Kasumi-1 (cell line): ENCODE results near the gene TMEM167B.
"Not testable (repeated sequence)": the region's sequence is repeated elsewhere in the genome, so short reads cannot be mapped to it uniquely, and the experiment has no call there.

Experiments used
- DNase-seq, 2 experiments: peaks; one replicate each; lab custom pipeline; 2025; lab: John Stamatoyannopoulos, UW

TMEM167B gene

DNA sequence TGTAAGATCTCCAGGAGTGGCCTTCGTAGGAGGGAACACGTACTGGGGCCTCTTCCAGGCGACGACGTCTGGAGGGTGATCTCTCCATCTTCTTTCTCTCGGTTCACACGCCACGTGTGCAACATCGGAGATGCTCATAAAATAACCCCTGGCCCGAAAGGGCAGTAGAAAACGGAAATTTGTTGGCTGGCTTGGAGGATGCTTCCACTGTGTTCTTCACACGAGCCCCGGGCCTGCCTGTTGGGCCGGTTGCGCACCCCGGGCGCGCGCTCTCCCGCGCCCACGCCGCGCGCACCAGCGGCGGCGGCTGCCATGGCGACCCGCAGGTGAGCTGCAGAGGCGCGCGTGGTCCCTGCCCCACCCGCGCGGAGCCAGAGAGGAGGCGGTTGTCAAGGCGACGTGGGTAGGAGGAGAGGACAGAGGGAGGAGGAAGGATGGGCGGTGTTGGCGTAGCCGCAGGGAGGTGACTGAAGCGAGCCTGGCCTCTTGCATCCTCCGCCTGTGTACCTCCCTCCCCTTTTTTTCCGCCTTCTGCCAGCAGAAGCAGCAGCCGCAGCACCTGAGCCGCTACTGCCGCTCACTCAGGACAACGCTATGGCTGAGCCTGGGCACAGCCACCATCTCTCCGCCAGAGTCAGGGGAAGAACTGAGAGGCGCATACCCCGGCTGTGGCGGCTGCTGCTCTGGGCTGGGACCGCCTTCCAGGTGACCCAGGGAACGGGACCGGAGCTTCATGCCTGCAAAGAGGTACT, 23.2 kb downstream of the TMEM167B start, which contains the start of gene ELAPOR1:
Gene ELAPOR1 (plus strand): TSS at position 526 of the 752 bp plus-strand sequence. CDS start 69 bp downstream, at position 595.
- no peak for DNase-seq

DNA sequence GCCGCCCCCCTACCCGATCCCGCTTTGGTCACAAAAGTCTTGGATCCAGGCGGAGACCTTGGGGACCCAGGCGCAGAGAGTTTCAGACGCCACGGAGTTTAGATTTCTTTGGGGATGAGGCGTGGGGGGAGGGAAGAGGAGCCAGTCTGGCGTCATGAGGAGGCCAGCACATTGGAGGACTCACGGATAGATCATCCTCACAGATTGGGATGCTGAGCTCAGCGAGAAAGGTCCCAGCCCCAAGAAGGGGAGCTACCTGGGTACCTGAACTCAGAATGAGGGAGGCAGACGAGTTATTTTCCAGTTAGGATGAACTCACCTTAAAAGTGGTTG, 23.7 kb downstream of the TMEM167B start:
- DNase-seq, result no peak

DNA sequence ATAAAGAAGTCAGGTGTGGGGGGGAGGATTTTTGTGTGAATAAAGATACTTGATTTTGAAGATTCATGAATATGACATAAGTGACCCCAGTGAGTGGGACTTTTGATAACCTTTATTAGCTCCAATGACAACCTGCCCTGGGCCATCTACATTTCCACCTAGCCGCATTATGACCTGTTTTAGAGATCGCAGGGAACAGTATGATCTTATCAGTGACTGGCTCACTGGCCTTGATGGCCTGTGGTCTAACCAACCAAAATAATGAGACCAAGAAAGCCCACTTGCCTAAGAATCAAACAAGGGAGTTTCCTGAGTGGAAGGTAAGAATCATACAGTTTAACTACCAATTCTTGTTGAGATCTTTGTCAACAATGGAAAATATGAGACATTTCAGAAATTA, 25.1 kb downstream of the TMEM167B start:
- no peak for DNase-seq

DNA sequence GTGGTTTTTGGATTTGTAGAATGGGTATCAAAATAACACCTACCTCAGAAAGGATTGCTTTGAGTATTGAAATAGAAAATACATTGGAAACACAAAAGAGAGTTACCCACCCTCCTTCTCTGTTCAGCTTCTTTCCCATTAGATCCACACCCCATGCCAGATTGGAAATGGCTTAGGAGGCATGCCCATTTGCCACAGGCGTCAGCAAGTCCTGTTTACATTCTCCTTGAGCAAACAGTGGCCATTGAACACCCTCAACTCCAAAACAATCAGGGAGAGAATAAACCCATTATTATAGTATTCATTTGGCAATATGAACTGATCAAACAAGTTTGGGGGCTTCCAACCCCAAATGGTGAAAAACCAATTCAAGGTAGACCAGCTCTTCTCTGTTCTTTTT, 25.7 kb downstream of the TMEM167B start:
- DNase-seq, result no peak

DNA sequence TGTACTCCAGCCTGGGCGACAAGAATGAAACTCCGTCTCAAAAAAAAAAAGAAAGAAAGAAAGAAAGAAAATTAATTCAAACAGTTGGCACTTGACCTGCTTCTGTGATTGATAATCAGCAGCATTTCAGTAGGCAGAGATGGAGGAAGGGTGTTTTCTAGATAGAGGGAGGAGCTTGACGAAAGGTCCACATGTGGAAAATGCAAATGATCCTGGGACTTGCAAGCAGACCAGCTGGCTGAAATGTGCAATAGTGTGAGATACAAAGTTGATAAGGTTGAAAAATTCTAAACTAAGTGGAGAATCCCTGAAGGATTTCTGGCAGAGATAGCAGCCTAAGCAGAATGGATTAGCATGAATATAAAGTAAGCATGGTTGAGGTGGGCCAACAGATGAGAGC, 27.5 kb downstream of the TMEM167B start:
- DNase-seq, result no peak

DNA sequence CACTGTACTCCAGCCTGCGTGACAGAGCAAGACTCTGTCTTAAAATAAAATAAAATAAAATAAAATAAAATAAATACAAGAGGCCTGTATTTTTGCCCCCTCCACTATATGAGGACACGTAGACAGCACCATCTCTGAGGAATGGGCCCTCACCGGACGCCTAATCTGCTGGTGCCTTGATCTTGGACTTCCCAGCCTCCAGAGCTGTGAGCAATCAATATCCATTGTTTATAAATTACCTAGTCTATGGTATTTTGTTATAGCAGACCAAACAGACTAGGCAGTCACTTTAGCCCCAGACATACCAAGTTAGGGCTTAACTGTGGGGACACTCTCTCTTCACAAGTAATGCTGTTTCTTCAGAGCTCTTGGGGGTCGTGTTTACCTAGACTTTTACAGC, 29.8 kb downstream of the TMEM167B start:
- DNase-seq, result no peak

DNA sequence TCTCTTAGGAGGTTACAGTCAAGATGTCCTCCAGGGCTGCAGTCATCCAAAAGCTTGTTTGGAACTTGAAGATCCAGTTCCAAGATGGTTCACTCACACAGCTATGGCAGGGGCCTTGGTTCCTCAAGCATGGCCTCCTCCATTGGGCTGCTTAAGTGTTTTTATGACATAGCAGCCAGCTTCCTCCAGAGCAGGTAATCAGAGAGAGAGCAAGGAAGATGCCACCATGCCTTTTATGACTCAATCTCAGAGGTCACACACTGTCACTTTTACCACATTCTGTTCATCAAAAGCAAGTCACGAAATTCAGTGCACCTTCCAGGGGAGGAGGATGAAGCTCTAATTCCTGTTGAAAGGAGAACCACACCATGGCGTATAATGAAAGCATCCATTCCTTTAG, 40.5 kb downstream of the TMEM167B start:
- no peak for DNase-seq

DNA sequence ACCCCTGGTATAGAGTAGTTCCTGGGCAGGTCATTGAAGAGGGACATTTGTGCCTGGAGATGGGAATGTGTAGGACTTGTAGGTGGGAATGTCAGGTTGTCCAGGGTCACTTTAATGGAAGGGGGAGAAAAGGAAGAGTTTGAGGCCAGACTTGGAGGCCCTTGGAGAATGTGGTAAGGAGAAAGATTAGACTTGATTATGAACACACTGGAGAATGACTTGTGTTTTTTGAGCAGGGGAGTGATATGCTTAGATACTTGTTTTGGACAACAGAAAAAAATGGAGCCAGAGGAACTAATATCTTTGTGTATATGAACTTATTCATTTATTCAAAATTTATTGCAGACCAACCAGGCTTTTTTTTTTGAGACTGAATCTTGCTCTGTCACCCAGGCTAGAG, 41.2 kb downstream of the TMEM167B start:
- DNase-seq, result no peak

DNA sequence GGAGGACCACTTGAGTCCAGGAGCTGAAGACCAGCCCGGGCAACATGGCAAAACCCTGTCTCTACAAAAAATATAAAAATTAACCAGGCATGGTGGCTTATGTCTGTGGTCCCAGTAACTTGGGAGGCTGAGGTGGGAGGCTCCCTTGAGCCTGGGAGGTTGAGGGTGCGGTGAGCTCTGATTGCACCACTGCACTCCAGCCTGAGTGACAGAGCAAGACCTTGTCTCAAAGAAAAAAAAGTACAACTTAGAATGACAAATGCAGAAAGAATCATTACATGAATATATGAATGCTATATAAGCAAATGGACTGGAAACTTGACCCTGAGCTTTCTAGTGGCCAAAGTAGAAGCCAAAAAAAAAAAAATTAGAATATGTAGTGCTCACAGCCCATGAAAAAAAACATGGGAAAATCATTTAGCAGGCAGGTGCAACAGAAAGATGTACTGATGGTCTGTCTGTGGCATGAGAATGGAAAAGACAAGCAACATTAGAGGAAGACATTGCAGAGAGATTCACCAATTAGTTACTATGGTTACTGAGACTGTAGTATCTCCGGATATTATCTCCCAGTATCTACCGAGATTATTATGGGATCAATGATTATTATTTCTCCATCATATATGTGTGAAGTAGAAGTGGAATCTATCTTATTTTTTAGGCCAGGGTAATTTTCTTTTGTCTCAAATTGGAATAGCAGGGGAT, 42.6 kb downstream of the TMEM167B start:
- DNase-seq, result no peak

DNA sequence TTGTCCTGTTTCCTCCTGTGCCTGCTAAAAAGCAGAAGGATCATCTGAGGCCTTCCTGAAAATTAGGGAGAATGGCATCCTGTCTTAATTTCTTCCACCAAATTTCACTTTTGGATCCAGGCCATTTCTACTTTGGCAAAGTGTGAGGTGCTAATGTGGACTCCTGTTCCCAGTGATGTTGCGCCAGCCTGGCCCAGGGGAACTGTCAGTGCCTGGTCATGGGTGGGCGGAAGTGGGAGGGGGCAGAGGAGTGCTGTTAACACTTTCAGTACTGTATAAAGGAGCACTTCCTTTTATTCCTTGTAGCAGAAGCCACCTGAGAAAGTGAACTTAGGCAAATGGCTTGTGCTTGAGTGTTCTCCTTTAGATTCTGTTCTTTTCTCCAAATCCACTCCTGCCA, 43.3 kb downstream of the TMEM167B start:
- DNase-seq, result no peak

DNA sequence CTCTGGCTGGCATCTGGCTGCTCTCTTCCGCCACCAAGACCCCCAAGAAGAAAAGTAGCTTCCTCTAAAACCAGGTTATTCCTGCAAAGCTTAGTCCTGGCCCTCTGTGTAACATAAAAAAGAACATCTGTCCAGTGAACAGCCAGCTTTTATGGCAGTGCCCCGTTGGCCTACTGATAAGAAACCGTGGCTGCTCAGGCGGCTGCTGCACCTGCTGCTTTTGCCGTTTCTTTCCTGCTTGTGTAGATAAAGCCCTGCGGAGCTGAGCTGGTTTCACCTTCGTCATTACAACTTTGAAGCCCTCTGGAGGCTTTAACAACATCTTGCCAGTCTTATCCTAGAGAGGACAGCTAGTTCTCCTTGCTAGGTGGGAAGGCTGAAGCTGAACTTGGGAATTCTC, 43.9 kb downstream of the TMEM167B start:
- no peak for DNase-seq

DNA sequence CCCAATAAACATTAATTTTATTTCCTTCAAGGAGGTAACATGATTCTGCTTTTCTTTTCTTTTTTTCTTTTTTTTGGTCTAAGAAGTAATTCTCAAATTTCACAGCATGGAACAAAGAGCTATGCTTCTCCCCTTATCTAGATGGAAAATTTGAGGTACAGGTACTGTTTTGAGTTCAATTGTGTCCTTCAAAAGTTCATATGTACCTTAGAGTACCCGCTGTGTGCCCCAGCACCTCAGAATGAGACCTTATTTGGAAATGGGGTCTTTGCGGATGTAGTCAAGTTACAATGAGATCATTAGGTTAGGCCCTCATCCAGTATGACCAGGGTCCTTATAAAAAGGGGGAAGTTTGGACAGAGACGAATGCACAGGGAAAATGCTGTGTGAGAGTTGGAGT, 45.4 kb downstream of the TMEM167B start:
- DNase-seq, result no peak

DNA sequence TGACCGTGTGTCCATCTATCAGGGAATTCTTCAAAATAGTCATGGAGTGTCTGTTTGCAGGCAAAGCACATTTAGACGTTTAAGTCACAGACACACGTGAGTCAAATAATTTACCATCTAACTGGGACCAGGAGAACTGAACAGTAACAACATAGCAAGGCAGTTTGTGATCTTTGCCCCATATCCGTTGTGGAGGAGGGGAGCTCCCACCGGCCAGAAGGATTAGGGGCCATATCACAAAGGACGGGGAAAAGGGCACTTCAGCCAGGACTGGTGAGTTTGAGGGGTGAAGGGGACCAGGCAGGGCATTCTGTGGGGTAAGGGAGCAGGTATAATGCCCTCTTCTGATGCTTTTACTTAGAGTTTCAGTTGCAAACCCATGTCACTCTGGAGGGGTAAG, 46.2 kb downstream of the TMEM167B start:
- no peak for DNase-seq

DNA sequence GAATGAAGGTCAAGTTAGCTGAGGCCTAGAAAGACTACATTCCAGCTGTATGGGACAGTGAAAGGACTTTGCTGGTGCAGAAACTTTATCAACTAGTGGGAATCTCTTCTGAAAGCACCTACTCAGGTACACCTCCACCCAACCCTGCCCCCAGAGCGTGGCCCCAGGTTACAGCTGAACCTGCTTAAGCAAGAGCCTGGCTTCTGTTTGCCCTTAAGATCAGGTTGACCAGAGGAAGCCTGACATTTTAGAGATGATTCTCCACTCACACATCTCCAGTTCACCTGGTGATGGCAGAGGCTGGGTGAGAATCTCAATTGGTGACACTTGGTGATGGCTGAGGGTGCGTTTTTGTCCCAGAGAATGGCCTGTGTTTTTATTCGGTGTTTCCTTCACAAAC, 47.4 kb downstream of the TMEM167B start:
- no peak for DNase-seq

DNA sequence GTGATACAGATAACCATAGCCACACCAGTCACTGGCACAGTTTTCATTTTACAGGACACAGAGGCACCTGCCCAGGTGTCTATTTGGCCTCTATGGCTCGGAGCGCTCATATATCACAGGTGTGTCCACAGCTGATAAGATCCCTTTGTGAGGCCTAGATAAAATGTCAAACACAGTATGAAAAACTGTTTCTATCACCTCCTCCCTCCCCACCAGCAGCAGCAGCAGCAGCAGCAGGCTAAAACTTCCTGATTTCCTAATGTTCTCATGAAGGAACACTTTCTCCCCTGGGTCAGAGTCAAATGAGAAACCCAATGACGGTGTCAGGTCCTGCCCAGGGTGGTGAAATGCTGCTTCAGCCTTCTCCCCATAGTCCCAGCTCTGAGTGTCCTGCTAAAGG, 47.8 kb downstream of the TMEM167B start:
- no peak for DNase-seq

DNA sequence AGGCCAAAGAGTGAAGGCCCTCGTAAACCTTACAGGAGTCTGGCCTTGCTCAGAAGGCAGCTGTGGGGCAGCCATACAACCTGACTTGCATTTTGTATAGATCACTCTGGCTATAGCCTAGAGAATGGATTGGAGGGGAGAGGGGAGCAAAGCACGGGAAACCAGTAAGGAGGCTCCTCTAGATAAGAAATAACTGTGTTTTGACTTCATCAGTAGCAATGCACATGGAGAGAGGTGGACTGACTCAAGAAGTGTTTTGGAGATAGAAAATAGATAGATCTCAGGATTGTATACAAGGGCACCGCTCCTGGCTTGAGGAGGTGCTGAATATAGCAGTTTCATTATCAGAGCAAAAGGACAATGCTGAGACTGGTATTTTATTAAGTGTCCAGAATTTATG, 49.8 kb downstream of the TMEM167B start:
- no peak for DNase-seq

DNA sequence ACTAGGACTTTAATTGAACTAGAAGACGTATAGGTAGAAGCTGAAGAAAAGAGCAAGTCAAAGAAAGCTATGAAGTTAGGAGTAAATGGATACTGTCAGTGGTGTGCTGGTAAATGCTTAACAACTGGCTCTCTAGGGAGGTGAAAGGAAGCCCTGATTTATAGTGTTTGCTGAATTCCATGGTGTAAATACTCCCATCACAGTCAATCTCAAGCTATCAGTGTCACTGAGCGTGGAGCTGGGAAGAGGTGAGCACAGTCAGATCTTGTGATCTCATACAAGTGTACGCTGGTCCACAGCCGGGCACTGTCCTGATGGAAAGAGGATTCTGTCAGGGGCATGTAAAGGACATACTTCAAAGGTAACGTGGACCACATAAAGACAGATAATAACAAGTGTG, 51.7 kb downstream of the TMEM167B start:
- DNase-seq, result no peak

DNA sequence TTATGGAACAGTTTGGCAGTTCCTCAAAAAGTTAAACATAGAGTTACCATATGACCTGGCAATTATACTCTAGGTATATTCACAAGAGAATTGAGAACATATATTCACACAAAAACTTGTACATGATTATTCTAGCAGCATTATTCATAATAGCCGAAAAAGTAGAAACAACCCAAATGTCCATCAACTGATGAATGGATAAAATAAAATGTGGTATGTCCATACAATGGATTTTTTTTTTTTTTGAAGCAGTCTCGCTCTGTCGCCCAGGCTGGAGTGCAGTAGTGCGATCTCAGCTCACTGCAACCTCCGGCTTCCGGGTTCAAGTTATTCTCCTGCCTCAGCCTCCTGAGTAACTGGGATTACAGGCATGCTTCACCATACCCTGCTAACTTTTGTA, 52.2 kb downstream of the TMEM167B start:
- DNase-seq, result not testable (repeated sequence)
